Adrenal gland (tissue), 12 donors: ENCODE measurements around the gene MIOX. TPM values are rescaled to one million over a fixed set of nuclear protein-coding genes. Genes with fewer than 3 reads are reported as not detected.

Experiments
- DNase-seq, 7 donors: peaks; one replicate each; pipeline ENCODE4 v3.0.0-alpha.2; 2019 to 2020
- H3K27ac ChIP-seq, 5 donors: fragments of 200-600 bp; sonication (generic) in 4 of 5; 1 replicate in 3 of 5; 2 replicates in 2 of 5; pipeline versions ENCODE4 v1.5.1 to v1.8.0; 2016 to 2020; ENCODE audit warnings: mild to moderate bottlenecking in 1 of 5
- H3K27me3 ChIP-seq: fragments of 200-600 bp; 2 replicates; pipeline ENCODE4 v1.8.0; 2021
- H3K36me3 ChIP-seq, 2 donors: fragments of 200-600 bp; replicated peaks in 1 of 2; 1 replicate in 1 of 2; 2 replicates in 1 of 2; pipeline versions ENCODE4 v1.5.1 to v1.8.0; 2018 to 2022
- H3K4me1 ChIP-seq, 2 donors: fragments of 200-600 bp; replicated peaks in 1 of 2; 1 replicate in 1 of 2; 2 replicates in 1 of 2; pipeline versions ENCODE4 v1.5.1 to v1.8.0; 2018 to 2021
- H3K4me3 ChIP-seq, 4 donors: fragments of 200-600 bp; sonication (generic) in 3 of 4; one replicate each; pipeline ENCODE4 v1.5.1; 2016 to 2018
- H3K9me3 ChIP-seq, 3 donors: fragments of 200-600 bp; sonication (generic) in 1 of 3; replicated peaks in 1 of 3; 1 replicate in 2 of 3; 2 replicates in 1 of 3; pipeline versions ENCODE4 v1.5.1 to v1.8.0; 2016 to 2021
- CTCF ChIP-seq, 6 experiments: fragments of 450-650 bp in 4 of 6; fragments of 200-600 bp in 2 of 6; sonication (generic) in 1 of 6; IDR thresholded peaks; 1 replicate in 5 of 6; 2 replicates in 1 of 6; pipeline versions ENCODE4 v1.5.1 to v1.8.0; 2016 to 2021; ENCODE audit warnings: antibody characterized with exemption in 6 of 6, mild to moderate bottlenecking in 2 of 6, moderate library complexity in 1 of 6
- POLR2A ChIP-seq, 2 donors: fragments of 450-650 bp; IDR thresholded peaks; one replicate each; pipeline ENCODE4 v1.6.1; 2017; ENCODE audit warnings: antibody characterized with exemption in 2 of 2, mild to moderate bottlenecking in 2 of 2, moderate library complexity in 1 of 2
- WGBS, 4 donors: extraction: QIAGEN DNeasy Blood & Tissue Kit in 2 of 4; methylation state at CpG; one replicate each; pipeline versions ENCODE4 v1.1.5 to v1.1.7; 2013 to 2017; 5-methylcytosine and 5-hydroxymethylcytosine counted together
- intact Hi-C, 2 donors: fragments of 100-400 bp; cut with DNase I; formaldehyde crosslinking; loops; one replicate each; pipeline versions ENCODE4 v1.14.1 to v1.15.0; 2022 to 2023
- polyA plus RNA-seq, 3 donors: library from polyadenylated mRNA; stranded (reverse); fragments of 200-250 nt in 2 of 3; fragments of 350-450 nt in 1 of 3; fragmentation: Illumina TruSeq in 1 of 3; extraction: RNeasy Lipid Tissue Mini Kit (QIAGEN cat#74804) in 1 of 3; gene quantifications; one replicate each; pipeline ENCODE4 v1.2.3, GENCODE V29; 2013 to 2014
- total RNA-seq, 9 donors: library from RNA; depleted of rRNA in 4 of 9; stranded (reverse); fragments of >200 nt in 4 of 9; fragments of 120-200 nt in 1 of 9; fragmentation: NEBNext Ultra II Directional in 1 of 9; extraction: Animal tissue kit (Norgen Biotek cat#: 25700) in 1 of 9; gene quantifications; one replicate each; pipeline versions ENCODE4 v1.1.0 to v1.2.4, GENCODE V29; 2013 to 2023
- donor health status: healthy with polysubstance abuse.
- donor health status: Bipolar disorder and iron deficiency.
- donor health status: DM: yes; HTN: yes; CAD: no.
- donor health status: DM: no; HTN: no; CAD: no.
- donor health status: DM: no; HTN: no; CAD: no.
- donor health status: DM: yes; HTN: yes; CAD: no.

Gene MIOX
- total and polyA plus RNA-seq, 12 donors, result not detected

GRCh38 chr22:50524676-50525103 is 38.0 kb downstream of the MIOX start:
- Histone ChIP-seq H3K4me1 (peaks cover 20 to 23% of the 10 kb centered on the region in 2 donors), H3K9me3 (no peaks in the 10 kb centered on the region), H3K36me3 (peaks cover 0 to 32% of the 10 kb centered on the region in 2 donors), H3K4me3 (peak overlapping the region in 3 of 4 donors; percentile 51 to 83 (median 53)), H3K27me3 (no peaks in the 10 kb centered on the region), H3K27ac (peak overlapping the region; percentile 29 to 97 (median 89))
- DNase-seq, result no peak
- intact Hi-C loops, result no loop called here
- no peak for TF ChIP-seq POLR2A (IDR thresholded peaks at IDR 0.05)
- TF ChIP-seq CTCF (IDR thresholded peaks at IDR 0.05), result no peak
- 4 to 13% (median 6%) methylated on average over 14 to 19 of the region's 19 CpGs for WGBS, 4 donors

GRCh38 chr22:50525104-50525857 is 38.6 kb downstream of the MIOX start, which contains the start of gene SCO2:
Gene SCO2 (minus strand): TSS chr22:50525598. CDS start chr22:50524411, 1,187 bp downstream.
- H3K36me3 ChIP-seq, result peaks cover 0 to 32% of the 10 kb centered on the region in 2 donors
- H3K27ac ChIP-seq, result peak within 1 kb of the TSS; percentile 29 to 97 (median 89)
- peak; percentile 96 to 98 (median 97) for DNase-seq
- H3K4me1 ChIP-seq, result peaks cover 23 to 25% of the 10 kb centered on the region in 2 donors
- H3K4me3 ChIP-seq, result peak within 1 kb of the TSS; percentile 26 to 83 (median 52)
- H3K27me3 ChIP-seq, result no peaks in the 10 kb centered on the region
- 0 to 1% (median 0%) methylated on average over 1 to 84 of the region's 84 CpGs for WGBS, 4 donors
- intact Hi-C loops, result no loop called here
- TF ChIP-seq CTCF (IDR thresholded peaks at IDR 0.05) (peak in 3 of 6 experiments; percentile 27 to 62 (median 33)), POLR2A (IDR thresholded peaks at IDR 0.05) (peak; percentile 57 to 76)
- no peaks in the 10 kb centered on the region for H3K9me3 ChIP-seq

GRCh38 chr22:50525858-50526107 is 39.1 kb downstream of the MIOX start:
- H3K9me3 ChIP-seq, result no peaks in the 10 kb centered on the region
- TF ChIP-seq POLR2A (IDR thresholded peaks at IDR 0.05) (no peak), CTCF (IDR thresholded peaks at IDR 0.05) (peak in 1 of 6 experiments; percentile 43)
- H3K27ac ChIP-seq, result peak overlapping the region; percentile 29 to 97 (median 89)
- peak overlapping the region in 3 of 4 donors; percentile 26 to 83 (median 51) for H3K4me3 ChIP-seq
- intact Hi-C loops, result no loop called here
- peaks cover 0 to 29% of the 10 kb centered on the region in 2 donors for H3K36me3 ChIP-seq
- 1% methylated on average over 17 to 33 of the region's 33 CpGs; no CpG with 5 or more reads in 2 of the 4 donors for WGBS, 4 donors
- no peaks in the 10 kb centered on the region for H3K27me3 ChIP-seq
- no peak for DNase-seq
- H3K4me1 ChIP-seq, result peaks cover 23 to 30% of the 10 kb centered on the region in 2 donors

- peaks cover 28 to 35% of the 10 kb centered on the region in 2 donors for H3K4me1 ChIP-seq
- H3K27ac ChIP-seq, result peak overlapping the region; percentile 29 to 97 (median 89)
- WGBS, 4 donors, result 0 to 5% (median 3%) methylated on average over 2 to 77 of the region's 77 CpGs
- TF ChIP-seq POLR2A (IDR thresholded peaks at IDR 0.05) (peak; percentile 4 to 27), CTCF (IDR thresholded peaks at IDR 0.05) (peak in 5 of 6 experiments; percentile 35 to 66 (median 47))
- intact Hi-C loops, result no loop called here
- no peaks in the 10 kb centered on the region for H3K9me3 ChIP-seq
- H3K4me3 ChIP-seq, result peak overlapping the region in 3 of 4 donors; percentile 26 to 83 (median 51)
- peaks cover 0 to 26% of the 10 kb centered on the region in 2 donors for H3K36me3 ChIP-seq
- H3K27me3 ChIP-seq, result no peaks in the 10 kb centered on the region
- DNase-seq, result peak; percentile 71 to 85 (median 80)
These were observed 39.6 kb downstream of the MIOX start for GRCh38 chr22:50526108-50526833.
